A549 treated with Mapracorat at 1 μM for 4 hours (cell line): Measurements from ENCODE around the gene PANK1. TPM values are rescaled to one million over a fixed set of nuclear protein-coding genes. Genes with fewer than 3 reads are reported as not detected.

Experiments used
- total RNA-seq: library from RNA; stranded (reverse); fragments of 200-300 nt; extraction: Qiagen RNA extraction; gene quantifications from 5 replicates; pipeline ENCODE4 v1.2.3, GENCODE V29; 2022

PANK1 gene
- 5.5 to 7.4 TPM (median 6.6 TPM) in 5 replicates for total RNA-seq

GRCh38 chr10:89644967-89645741 lies at the start of gene PANK1:
Gene PANK1 (minus strand): TSS chr10:89645242. CDS start chr10:89644891, 351 bp downstream.

GRCh38 chr10:89535171-89536012 lies 109.7 kb downstream of the PANK1 start, which contains the start of gene SLC16A12:
Gene SLC16A12 (minus strand): TSS chr10:89535594. CDS start chr10:89462578, 73,016 bp downstream.

Other genes with a start within 250 kb of the PANK1 start
- 7.6 to 11.6 TPM (median 8.8 TPM) in 5 replicates for gene IFIT5, start 230.7 kb downstream of the PANK1 start, total RNA-seq
- gene SLC16A12, start 109.6 kb downstream of the PANK1 start, total RNA-seq: 0.21 to 0.86 TPM (median 0.31 TPM) in 5 replicates
- gene KIF20B, start 56.3 kb upstream of the PANK1 start, total RNA-seq: 11.6 to 15.5 TPM (median 13.7 TPM) in 5 replicates